ENCODE measurements around the gene TMEM154.

TMEM154 gene

DNA sequence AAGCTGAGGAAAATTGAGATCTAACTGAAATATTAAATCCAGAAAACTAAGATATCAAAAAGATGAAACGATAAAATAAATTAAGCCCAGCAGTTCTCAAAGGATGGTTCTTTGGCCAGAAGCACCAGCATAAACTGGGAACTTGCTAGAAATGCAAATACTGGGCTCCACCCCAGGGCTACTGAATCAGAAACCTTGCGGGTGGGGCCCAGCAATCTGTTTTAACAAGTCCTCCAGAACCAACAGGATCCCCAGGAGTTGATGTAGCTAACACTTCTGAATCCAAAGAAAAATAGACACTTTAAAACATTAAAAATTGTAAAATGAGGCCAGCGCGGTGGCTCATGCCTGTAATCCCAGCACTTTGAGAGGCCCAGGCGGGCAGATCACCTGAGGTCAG, 14.1 kb upstream of the TMEM154 start:
- no peak for DNase-seq (ENCODE audit: low spot score)

GRCh38 chr4:152691761-152692160, 12.0 kb upstream of the TMEM154 start:
- DNase-seq (ENCODE audit: low spot score) = no peak

GRCh38 chr4:152690706-152691651, 11.2 kb upstream of the TMEM154 start:
- no peak for DNase-seq (ENCODE audit: low spot score)

DNA sequence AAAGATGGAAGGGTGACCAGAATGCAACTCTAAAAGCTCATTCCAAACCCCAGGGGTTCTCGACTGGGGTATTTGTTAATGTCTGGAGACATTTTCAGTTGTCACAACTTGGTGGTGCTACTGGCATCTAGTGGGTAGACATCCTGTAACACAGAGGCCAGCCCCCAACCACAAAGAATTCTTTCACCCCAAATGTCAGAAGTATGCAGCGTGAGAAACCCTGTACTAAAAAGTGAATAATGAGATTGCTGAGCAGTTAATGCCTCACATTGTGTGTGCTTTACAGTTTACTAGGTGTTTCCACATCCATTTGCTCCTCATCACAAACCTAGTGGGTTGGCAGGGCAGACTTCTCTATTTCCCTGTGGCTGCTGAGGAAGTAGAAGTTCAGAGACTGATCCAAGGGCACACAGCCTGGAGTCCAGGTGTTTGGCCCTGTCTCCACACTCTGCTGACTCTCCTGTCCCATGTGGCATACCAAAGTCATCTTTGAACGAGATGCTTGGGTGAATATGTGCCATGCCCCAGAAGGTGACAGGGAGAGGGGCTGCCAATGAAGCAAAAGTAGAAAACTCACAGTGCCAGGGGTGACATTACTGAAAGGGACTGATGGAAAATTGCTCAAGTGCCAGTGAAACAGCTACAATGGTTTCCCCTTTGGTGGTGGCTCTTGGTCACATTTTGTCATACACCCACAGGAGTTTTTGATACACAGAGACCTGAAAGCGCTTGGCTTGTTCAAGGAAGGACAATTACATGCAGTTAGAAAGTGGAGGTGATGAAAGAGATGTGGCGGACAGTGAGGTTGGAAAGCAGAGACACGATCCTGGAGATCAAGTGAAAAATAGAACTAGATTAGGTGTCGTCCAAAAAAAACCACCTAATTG, 10.1 kb upstream of the TMEM154 start:
- DNase-seq (ENCODE audit: low spot score) = no peak

GRCh38 chr4:152687974-152688599, 8.3 kb upstream of the TMEM154 start:
- no peak for DNase-seq (ENCODE audit: low spot score)

DNA sequence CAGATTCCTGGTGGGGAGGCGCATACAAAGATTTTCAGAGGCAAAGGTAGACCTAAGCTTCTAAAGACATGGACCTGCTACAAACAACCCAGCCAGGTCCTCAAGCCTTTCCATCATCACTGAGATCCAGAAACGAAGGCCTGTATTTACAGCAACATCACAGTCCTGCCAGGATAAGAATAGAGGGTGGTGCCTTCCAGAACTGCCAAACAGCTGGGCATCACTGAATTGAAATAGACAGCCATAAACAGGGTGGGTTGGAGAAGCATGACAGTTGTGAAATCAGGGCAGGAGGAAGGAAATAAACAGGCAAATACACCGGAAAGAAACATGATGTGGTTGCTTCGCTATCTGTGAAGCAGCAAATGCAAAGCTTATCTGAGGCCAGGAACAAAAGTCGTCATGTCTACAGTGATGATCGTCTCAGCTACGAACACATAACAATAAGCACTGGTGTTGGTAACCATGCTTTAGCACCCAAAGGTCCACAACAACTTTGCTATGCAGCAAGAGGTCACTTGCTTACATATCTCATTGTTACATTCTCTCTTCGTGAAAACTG, 6.7 kb upstream of the TMEM154 start:
- no peak for DNase-seq (ENCODE audit: low spot score)

DNA sequence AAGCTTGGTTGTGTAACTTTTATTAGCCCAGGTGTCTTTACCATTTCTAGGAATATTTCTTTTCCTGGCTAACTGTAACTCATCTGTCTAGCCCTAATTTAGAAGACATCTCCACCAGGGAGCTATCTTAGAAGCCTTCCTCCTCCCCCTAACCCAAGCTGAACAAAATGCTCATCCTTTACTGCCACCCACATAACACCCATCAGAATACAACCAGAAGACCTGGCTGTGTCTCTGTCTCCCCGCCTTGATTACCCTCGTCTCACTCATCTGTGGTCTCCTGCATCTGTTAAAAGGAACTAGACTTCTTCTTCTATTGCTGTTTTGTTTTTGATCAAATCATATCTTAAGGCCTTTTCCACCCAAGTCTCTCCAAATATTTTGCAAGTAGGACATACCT, 4.8 kb upstream of the TMEM154 start:
- no peak for DNase-seq (ENCODE audit: low spot score)

DNA sequence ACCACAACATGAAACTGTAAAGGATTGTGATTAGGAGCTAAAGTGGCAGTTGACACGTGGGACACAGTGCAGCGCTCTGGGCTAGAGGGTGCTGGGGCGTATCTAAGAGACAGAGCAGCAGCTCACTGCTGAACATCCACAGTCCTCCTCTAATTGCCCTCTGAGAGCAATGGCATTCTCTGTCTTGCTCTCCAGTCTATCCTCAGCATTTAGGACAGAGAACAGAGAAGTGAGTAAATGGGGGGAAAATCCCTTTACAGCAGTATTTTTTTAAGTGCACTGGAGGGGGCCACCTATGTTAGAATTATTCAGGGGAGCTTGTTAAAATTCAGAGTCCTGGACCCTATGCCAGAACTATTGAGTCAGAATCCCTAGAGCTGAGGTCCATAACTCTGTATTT, 4.2 kb upstream of the TMEM154 start:
- no peak for DNase-seq (ENCODE audit: low spot score)

- DNase-seq (ENCODE audit: low spot score) = no peak
These were observed 2.5 kb upstream of the TMEM154 start for GRCh38 chr4:152682143-152682941.

DNA sequence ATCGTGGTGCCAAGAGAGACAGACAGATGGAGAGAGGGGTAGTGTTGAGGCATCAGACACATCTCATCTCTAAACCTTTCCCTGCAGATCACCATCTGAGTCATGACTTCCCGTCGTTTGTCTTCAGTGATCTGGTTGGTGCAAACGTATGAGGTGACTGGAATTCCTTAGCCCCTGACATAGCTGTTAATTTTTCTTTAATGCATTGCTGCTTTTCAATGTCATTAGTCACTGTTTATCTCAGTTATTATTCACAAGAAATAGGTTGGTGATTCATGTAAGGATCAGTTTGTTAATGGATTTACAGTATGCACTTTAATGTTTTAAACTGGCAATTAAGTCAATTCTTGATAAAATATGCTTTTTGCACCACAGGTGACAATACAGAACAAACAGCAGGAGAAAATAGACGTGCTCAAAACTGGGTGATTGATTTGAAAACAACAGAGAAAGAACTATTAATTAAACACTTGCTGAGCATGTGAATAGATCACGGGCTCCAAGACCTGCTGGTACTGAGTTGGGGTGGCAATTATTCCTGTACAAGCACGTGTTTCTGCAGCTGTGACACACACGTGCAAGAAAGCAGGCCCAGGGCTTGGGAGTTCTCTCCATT, 1.3 kb upstream of the TMEM154 start:
- no peak for DNase-seq (ENCODE audit: low spot score)

GRCh38 chr4:152678841-152679240, 956 bp downstream of the TMEM154 start:
- no peak for DNase-seq (ENCODE audit: low spot score)

GRCh38 chr4:152677117-152677516, 2.7 kb downstream of the TMEM154 start:
- DNase-seq (ENCODE audit: low spot score) = no peak

DNA sequence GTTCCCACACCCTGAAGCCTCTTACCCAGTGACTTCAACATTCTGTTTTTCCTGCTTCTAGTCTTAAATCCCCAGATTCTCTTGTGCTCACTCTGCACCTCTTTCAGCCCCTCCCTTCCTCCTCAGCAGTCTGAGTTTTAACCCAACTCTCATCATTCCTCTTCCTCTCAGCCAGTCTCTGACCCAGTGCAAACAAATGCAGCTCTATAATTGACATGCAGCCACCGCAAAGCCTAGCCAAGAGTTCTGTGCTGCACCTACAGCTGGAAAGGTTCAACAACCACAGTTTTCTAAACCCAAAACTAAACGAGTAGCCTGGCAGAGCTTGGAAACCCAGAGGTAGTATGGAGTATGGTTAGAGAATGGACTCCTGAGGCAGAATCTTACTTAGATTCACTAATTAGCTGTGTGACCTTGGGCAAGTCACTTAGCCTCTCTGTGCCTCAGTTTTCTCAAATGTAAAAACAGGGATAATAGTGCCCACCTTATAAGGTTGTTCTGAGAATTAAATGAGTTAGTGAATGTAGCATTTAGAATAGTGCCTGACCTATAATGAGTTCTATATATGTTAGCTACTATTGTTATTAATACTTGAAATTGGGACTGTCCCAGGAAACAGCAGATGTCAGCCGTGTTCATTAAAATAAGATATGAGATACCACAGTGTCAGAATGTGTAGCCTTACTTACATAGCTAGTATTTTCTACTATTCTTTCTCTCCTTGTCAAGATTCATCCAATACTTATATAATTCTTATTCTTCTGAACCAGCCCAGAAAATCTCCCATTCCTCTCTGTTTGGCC, 3.5 kb downstream of the TMEM154 start:
- DNase-seq (ENCODE audit: low spot score) = no peak

- DNase-seq (ENCODE audit: low spot score) = no peak
These were observed 5.4 kb downstream of the TMEM154 start for GRCh38 chr4:152674359-152674758.

GRCh38 chr4:152673489-152673888, 6.3 kb downstream of the TMEM154 start:
- no peak for DNase-seq (ENCODE audit: low spot score)

DNA sequence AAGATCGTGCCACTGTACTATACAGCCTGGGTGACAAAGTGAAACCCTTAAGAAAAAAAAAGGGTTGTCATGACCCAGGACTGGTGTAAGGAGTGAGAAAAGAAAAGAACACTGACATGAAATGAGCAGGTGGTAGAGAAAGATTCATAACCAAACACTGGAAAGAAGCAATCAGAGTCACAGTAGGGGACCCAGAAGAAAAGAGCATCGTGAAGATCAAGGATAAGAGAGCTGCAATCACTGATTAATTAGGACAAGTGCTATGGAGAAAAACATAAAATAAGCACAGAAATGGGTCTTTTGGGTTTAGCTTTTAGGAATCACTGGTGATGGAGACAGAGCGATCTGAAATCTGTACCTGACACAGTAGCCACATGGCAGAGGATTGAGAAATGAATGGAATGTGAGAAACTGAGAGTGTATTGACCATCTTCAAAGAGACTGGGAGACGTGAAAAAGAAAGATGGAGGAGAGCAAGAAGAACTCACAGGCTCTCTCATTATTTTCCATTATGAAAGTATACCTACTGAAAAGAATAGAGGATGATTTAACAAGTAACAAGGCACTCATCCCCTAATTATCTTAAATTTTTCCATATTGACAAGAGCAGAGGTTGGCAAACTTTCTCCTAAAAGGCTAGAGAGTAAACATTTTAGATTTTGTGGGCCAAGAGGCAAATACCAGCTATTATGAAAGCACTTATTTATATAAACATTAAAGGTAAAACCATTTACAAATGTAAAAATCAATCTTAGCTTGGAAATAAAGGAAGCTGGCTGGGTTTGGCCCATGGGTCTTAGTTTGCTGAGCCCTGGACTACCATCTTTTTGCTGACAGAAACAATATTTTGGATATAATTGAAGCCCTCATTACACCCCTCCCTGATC, 7.3 kb downstream of the TMEM154 start:
- no peak for DNase-seq (ENCODE audit: low spot score)

DNA sequence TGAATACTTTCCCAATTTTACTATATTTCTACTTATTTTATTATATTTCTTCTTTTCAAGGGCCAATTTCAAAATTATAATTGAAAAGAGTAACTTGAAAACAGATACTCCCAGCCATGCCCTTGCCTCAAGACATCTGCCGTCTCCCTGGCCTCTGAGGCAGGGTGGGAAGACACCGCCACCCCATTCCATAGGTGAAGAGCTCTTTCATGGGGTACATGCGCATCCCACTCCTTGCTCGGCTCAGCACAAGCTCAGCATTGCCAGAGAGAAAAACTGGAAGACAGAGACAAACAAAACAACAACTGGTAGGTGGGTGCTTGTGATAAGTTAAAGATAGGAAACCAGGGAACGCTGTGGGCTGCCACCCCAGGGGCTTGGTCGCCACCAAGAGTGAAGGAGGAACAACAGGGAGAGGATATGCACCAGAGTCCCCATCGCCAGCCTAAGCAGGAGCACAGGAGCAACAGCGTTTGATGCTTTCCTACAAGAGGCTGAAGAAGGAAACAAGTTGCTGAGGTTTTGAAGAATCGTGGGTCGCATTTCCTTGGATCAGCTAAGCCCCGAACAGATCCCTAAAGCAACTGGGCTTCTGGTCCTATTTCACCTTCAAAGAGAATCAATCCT, 11.3 kb downstream of the TMEM154 start:
- no peak for DNase-seq (ENCODE audit: low spot score)

DNA sequence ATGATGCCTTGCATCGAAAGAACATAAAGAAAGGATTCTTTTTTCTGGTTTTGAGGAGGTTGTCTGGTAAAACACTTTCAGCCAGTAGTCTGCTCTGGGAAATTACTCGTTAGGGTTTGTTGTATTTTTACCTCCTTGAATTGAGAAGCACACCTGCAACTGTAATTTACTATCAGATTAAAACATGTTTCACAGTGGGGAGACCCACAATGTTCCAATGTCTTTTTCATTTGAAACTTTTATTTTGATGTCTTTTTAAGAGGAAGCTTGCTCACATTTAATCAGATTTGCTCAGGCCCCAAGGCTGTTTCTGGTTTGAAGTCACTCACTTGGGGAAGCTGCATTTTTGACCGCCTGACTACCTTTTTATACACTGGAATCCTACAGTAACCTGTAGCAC, 12.0 kb downstream of the TMEM154 start:
- DNase-seq (ENCODE audit: low spot score) = no peak

DNA sequence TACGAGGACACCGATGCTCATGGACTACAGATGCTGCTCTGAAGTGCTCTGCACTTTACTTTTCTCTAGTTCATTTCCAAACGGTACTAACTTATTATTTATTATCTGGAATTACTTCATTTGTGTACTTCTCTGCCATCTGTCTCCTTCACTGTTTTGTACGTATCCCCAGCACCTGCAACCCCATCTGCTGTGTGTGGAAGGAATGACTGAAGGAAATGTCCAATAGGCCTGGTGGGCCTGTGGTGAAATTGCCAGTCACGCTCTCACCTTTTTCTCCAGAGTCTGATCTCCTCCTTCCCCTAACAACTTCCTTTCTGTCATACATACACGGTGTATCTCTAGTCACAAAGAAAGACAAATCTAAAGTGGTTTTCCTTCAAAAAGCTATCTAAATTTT, 12.9 kb downstream of the TMEM154 start:
- no peak for DNase-seq (ENCODE audit: low spot score)
